NCI-H2081 (cell line): ENCODE data around the gene SMYD2.

ENCODE experiments used
- DNase-seq, 2 experiments: peaks; one replicate each; lab custom pipeline; 2025; lab: John Stamatoyannopoulos, UW

The SMYD2 gene

GRCh38 chr1:214329470-214330220, 48.7 kb downstream of the SMYD2 start:
- no peak for DNase-seq

DNA sequence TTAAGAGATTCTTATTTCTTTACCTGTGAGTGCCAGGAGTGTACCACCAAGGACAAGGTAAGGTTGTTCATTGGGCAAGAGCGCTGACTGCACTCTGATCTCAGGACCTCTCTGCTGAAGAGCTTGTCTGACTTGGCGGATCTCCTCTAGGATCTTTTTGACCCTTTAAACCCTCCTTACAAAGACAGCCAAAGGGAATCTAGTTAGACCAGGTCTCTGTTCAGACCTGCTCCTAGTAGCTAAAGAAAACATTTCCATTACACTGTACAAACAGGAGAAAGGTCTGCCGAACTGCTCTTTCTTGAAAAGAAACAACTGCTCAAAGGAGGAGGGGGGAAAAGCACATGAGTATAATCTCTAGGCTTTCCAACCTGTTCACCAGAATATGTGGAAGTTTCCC, 49.3 kb downstream of the SMYD2 start:
- no peak for DNase-seq

- DNase-seq = no peak
Observed at GRCh38 chr1:214330715-214331114, 49.8 kb downstream of the SMYD2 start.

DNA sequence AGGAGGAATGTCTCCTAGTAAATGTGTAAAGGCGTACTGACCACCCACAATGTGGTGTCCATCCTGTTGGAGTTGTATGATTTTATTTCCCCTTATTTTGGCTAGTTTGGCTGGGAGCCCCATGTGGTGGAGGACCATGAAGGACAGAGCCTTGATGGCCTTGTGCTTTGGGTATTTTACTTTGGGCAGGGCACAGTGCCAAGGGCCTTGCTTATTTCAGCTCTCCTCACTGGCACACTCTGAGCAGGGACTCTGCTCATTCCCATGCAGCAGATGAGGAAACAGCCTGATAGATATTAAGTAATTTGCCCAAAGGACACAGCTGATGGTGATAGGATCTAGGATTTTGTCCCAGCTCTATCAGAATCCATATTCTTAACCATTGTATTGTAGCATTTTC, 50.2 kb downstream of the SMYD2 start:
- DNase-seq = no peak

GRCh38 chr1:214331827-214332423, 51.0 kb downstream of the SMYD2 start:
- DNase-seq = peak; percentile 41 to 45

DNA sequence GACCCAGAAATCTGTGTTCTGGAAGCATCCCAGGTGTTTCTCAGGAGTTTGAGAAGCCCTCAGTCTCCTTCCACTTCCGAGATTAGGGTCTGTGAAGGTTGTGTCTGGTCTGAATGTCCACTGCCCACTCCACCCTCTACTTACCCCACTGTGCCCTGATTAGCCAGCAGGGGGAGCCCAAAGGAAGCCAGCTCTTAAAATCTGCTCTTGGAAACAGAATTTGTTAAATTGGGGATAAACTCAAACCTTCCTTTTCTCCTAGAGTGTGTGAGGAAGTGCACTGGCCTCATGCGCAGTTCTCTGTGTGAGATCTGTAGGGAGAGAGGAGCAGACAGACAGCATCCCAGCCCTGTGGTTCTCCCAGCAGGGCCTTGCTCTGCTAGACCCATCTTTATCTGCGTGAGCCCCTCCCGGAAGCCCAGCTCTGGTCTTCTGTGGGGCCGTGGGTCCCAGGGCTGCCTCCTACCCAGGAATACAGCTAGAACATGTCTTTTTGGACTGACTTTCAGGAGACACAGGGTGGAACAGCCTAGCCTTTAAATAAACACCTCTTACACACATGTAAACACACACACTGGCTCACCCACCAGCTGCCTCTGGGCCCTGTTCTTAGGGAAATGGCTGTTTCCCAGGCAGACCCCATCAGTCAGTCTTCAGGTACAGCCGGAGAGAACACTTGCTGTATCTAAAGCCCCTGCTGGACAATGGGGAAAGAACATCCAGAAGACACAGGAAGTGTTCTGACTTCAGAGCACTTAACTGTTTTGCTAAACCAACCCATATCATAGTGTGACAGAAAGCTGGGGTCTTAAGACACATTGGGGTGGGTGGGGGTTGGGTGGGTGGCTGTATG, 52.2 kb downstream of the SMYD2 start:
- DNase-seq = no peak

DNA sequence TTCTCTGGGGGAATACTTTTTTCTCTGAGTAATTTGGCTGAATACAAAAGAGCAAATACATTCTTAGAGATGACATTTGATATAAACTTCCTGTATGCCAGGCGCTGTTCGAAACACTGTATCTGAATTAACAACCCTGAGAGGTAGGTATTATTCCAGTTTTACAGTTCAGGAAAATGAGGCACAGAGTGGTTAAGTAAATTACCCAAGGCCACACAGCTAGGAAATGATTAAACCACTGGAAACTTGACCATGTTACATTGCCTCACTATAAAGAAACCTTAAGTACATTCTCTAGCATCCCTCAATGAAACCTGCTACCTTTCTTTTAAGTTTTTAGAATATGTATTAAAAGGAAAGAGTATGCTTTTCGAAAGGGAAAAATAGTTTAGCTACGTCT, 54.6 kb downstream of the SMYD2 start:
- DNase-seq = no peak

DNA sequence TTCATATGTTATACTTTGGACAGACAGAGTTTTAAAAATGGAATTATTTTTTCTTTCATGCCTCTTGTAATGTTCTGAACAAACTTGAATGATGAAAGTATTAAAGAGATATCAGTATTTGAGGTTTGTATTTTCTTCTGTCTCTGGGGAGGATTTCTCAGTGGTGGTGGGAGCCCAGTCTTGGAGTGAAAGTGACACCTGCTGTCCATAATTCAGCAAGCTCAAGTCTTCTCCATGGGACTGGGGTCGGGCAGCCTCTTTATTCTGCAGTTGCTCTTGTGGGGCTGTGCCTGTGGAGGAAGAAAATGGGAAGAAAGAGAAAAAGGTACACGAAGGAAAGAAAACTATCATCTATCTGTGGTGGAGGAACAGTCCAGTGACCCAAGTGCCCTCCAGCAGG, 56.1 kb downstream of the SMYD2 start:
- no peak for DNase-seq

GRCh38 chr1:214337511-214337910, 56.6 kb downstream of the SMYD2 start:
- DNase-seq = no peak

DNA sequence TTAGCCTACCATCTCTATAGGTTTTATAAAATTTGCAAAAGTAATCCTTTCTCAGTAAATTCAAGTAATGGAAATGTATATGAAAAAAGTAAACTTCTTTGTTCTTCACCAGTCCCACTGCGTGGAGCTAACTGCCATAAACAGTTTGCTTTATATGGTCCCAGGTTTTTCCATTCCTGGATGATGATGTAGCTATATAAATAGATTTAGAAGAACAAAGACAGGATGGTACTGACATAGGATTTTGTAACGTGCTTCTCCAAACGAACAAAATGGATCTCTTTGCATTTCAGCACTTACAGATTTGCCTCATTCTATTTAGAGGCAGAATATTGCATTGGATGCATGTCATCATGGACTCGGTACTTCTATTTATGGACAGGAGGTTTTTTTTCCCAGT, 57.3 kb downstream of the SMYD2 start:
- no peak for DNase-seq

DNA sequence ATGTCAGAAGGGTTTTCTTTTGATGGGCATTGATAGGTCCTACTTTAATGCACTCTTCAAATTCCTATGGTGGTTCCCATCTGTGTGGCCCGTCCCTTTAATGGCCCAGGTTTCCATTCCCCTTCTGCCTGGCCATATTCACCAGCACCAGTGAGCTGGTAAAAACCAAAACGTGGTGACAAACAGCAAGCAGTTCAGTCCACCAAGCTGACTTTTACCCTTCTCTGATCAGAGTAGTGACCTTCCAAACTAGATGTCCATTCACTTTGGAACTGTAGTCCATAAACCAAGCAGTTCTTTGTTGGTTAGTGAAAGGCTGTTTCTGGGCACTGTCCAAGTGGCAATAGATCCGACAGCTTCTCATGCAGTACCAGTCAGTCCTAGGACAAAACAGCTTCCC, 60.5 kb downstream of the SMYD2 start:
- DNase-seq = no peak

DNA sequence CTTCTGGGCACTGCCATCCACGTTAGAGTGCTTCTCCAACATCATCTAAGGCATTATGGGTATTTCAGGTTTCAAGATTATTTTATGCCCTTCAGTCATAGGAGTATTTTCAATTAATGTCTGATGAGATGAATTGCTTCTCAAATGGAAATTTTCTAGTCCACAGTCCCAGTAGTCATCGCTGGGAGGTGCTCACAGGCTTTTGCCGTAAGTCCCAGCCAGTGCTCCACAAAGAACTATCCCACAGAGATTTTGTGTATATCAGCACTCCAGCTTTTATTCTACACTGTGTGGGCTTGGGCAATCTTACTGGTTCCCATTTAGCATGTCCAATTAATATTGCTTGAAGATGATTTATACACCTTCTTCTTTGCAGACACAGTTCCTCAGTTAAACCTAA, 61.0 kb downstream of the SMYD2 start:
- DNase-seq = no peak

GRCh38 chr1:214342525-214342924, 61.6 kb downstream of the SMYD2 start:
- DNase-seq = no peak

- no peak for DNase-seq
Observed at GRCh38 chr1:214344897-214345296, 63.9 kb downstream of the SMYD2 start.

DNA sequence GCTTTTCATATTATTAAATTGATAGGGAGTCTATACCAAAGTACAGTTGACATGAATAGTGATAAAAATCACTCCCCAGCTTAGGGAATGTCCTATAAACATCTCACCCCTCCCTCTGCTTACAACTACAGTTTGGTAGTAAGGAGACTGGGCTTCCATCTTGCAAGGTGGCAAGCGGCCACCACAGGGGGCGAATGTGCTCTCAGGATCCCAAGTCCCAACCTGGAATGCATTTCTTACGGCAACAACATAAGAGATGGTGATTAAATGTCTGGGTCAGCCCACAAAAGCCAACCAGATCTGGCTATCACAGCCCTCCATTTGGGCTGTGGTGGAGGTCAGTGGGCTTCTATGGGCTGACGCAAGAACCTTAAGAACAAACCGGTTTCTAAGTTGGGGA, 68.0 kb downstream of the SMYD2 start:
- no peak for DNase-seq

DNA sequence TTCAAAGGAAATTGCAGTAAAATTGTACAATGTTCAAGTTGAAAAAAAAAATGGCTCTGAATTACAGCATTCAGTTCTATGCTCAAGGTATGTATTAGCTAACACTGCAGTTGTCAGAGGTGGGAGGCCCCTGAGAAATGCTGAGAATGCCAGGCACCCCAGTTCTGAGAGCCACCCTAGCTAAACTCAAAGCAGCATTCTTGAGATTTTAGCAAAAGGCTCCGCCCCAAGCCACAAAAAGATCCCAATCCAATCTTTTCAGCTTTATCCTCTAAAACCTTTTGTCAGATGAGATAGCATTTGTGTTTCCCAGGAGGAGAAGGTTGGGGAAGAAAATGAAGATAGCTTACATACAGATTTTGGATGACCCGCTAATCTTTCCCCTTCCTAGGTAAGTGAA, 68.8 kb downstream of the SMYD2 start:
- no peak for DNase-seq

- no peak for DNase-seq
Observed at GRCh38 chr1:214351551-214352277, 70.8 kb downstream of the SMYD2 start.

DNA sequence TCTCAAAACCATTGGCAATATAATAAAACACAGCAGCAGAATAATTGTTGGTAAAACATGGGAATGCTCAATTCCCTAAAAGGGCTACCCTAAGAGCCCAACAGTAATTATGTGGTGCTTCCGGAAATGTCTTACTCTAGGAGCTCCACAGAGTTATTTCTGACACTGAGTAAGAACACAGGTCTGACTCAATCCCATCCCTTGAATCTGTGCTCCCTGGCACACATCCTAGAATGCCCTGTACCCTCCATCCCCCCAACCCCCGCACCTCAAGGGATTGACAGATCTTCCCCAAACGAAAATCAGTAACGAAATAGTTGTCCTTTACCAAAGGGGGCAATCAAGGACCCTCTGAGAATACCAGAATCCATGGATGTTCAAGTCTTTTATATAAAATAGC, 71.9 kb downstream of the SMYD2 start:
- no peak for DNase-seq

DNA sequence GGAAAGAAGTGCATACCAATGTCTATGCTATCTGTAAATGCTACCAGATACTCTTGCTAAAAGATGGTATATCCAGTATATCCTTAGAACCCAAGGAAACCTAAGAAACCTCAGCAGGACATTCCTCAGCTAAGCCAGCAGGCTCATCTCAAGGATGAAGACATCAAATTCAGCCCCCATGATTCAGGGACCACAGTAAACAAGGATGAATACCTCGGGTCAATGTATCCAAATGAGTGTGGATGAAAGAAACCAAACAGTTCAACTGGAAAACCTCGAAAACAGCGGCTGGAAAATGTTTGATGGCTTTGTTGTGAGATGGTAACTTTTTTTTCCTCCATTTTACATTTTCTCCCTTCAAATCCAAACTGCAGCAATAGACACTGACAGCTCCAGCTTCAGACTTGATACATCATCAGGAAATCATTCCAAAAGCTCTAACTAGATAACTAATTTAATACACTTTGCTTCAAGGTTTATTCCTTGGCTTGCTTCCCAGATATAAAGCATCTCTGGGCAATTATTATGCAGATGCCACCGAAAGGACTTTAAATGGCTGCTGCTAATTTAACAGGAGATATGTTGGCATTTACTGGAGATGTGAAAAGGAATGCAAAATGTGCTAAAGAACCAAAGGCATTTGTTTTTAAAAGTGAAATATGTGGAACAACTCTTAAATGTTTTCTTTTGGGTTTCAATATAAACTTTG, 73.6 kb downstream of the SMYD2 start:
- no peak for DNase-seq

- DNase-seq = no peak
Observed at GRCh38 chr1:214360116-214360515, 79.2 kb downstream of the SMYD2 start.

DNA sequence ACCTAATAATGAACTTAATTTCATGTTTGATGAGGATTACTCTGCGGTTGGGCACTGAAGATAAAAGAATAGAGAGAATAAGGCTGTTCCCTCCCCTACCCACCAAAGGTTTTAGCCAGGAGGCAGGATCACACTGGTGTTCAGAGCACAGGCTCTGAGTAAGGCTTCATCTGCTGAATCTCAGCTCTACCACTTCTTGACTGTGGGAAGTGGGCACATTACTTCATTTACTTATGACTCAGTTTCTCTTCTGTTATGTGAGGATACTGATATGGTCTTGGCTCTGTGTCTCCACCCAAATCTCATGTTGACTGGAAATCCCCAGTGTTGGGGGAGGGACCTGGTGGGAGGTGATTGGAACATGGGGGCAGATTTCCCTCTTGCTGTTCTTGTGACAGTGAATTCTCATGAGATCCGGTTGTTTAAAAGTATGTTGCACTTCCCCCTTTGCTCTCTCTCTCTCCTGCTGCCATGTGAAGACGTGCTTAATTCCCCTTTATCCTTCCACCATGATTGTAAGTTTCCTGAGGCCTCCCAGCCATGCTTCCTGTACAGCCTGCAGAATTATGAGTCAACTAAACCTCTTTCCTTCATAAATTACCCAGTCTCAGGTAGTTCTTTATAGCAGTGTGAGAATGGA, 79.7 kb downstream of the SMYD2 start:
- DNase-seq = no peak
